ENCODE results near the gene KRT7. TPM values are rescaled to one million over a fixed set of nuclear protein-coding genes. Genes with fewer than 3 reads are reported as not detected.
A peak's percentile ranks its signal among the peaks of the same experiment; 100 is the strongest.

KRT7 gene
- total RNA-seq, 1 donor from 2014 or later: 768 TPM

GRCh38 chr12:52277486-52278245 is 44.6 kb downstream of the KRT7 start:
- TF ChIP-seq CTCF (conservative IDR thresholded peaks at IDR 0.05; ENCODE audit: low read depth, low read length): no peak
- H3K4me3 ChIP-seq (ENCODE audit: low read depth, low read length): no peak overlapping the region
- DNase-seq (ENCODE audit: low read depth): no peak

GRCh38 chr12:52278575-52279421 is 45.8 kb downstream of the KRT7 start:
- H3K4me3 ChIP-seq (ENCODE audit: low read depth, low read length): peak overlapping the region; percentile 0
- TF ChIP-seq CTCF (conservative IDR thresholded peaks at IDR 0.05; ENCODE audit: low read depth, low read length): peak; percentile 94
- DNase-seq (ENCODE audit: low read depth): no peak

GRCh38 chr12:52279422-52280318 is 46.6 kb downstream of the KRT7 start:
- no peak overlapping the region for H3K4me3 ChIP-seq (ENCODE audit: low read depth, low read length)
- peak; percentile 80 for DNase-seq (ENCODE audit: low read depth)
- no peak for TF ChIP-seq CTCF (conservative IDR thresholded peaks at IDR 0.05; ENCODE audit: low read depth, low read length)

GRCh38 chr12:52280319-52280795 is 47.3 kb downstream of the KRT7 start:
- H3K4me3 ChIP-seq (ENCODE audit: low read depth, low read length): no peak overlapping the region
- DNase-seq (ENCODE audit: low read depth): peak; percentile 88
- TF ChIP-seq CTCF (conservative IDR thresholded peaks at IDR 0.05; ENCODE audit: low read depth, low read length): no peak

- peak; percentile 83 for DNase-seq (ENCODE audit: low read depth)
- no peak for TF ChIP-seq CTCF (conservative IDR thresholded peaks at IDR 0.05; ENCODE audit: low read depth, low read length)
- H3K4me3 ChIP-seq (ENCODE audit: low read depth, low read length): no peak overlapping the region
Measured at GRCh38 chr12:52280796-52281560, 47.9 kb downstream of the KRT7 start.
